Panc1 (cell line): Measurements from ENCODE around the gene UBE2L3.

Experiments
- CTCF ChIP-seq: fragments of 450-650 bp; IDR thresholded peaks from 2 replicates; pipeline ENCODE4 v1.5.1; 2017; ENCODE audit warnings: mild to moderate bottlenecking
- POLR2AphosphoS5 ChIP-seq: IDR thresholded peaks from 2 replicates; pipeline ENCODE4 v1.6.1; 2012; ENCODE audit warnings: mild to moderate bottlenecking, low read depth, low read length, moderate library complexity
- TCF7L2 ChIP-seq: IDR thresholded peaks from 2 replicates; pipeline ENCODE4 v1.6.1; 2011; ENCODE audit warnings: mild to moderate bottlenecking, low read depth, low read length, inconsistent platforms

- TF ChIP-seq POLR2AphosphoS5: no peak
- no peak for TF ChIP-seq CTCF
- no peak for TF ChIP-seq TCF7L2
These were observed 83.5 kb downstream of the UBE2L3 start for GRCh38 chr22:21650823-21651520.
